Ovary (tissue), 3 donors: Measurements from ENCODE around the gene DACT2.

Source experiments
- CTCF ChIP-seq, 3 donors: fragments of 450-650 bp in 2 of 3; fragments of 200-600 bp in 1 of 3; IDR thresholded peaks; one replicate each; pipeline versions ENCODE4 v1.5.1 to v1.8.0; 2016 to 2022; ENCODE audit warnings: antibody characterized with exemption in 3 of 3, mild to moderate bottlenecking in 1 of 3
- EP300 ChIP-seq: sonication (generic); formaldehyde crosslinking; IDR thresholded peaks from one replicate; pipeline ENCODE4 v1.6.1; 2017; ENCODE audit warnings: antibody characterized with exemption
- POLR2A ChIP-seq: fragments of 450-650 bp; IDR thresholded peaks from one replicate; pipeline ENCODE4 v1.6.1; 2017; ENCODE audit warnings: antibody characterized with exemption, mild to moderate bottlenecking, moderate library complexity
- donor health status: DM: no; HTN: no; CAD: no.

- TF ChIP-seq POLR2A (no peak), EP300 (no peak), CTCF (IDR thresholded peaks at IDR 0.05) (no peak)
These were observed 3.4 kb upstream of the DACT2 start for GRCh38 chr6:168322966-168323365.
